LHCN-M2 (cell line): ENCODE measurements around the gene IFNA4. TPM values are rescaled to one million over a fixed set of nuclear protein-coding genes. Genes with fewer than 3 reads are reported as not detected.
"Not testable (repeated sequence)": the region's sequence is repeated elsewhere in the genome, so short reads cannot be mapped to it uniquely, and the experiment has no call there.

Experiments used
- DNase-seq: peaks from one replicate; pipeline ENCODE4 v3.0.0-alpha.2; 2012; ENCODE audit warnings: low read depth
- total RNA-seq: library from RNA; depleted of rRNA; stranded (reverse); fragments of >200 nt; gene quantifications from 2 replicates; pipeline ENCODE4 v1.2.3, GENCODE V29; 2014; rRNA removed

Gene IFNA4
- total RNA-seq, 1 experiment from 2014 or later, result not detected

GRCh38 chr9:21166560-21166959 lies 20.8 kb downstream of the IFNA4 start, which contains the start of gene IFNA21:
Gene IFNA21, minus strand, starts transcription at chr9:21166660. Its CDS starts 48 bp downstream, at chr9:21166612.
- not testable (repeated sequence) for DNase-seq

GRCh38 chr9:21165516-21165915 lies 21.9 kb downstream of the IFNA4 start:
- DNase-seq, result no peak

GRCh38 chr9:21160178-21160577 lies 27.2 kb downstream of the IFNA4 start:
- DNase-seq, result peak; percentile 59

DNA sequence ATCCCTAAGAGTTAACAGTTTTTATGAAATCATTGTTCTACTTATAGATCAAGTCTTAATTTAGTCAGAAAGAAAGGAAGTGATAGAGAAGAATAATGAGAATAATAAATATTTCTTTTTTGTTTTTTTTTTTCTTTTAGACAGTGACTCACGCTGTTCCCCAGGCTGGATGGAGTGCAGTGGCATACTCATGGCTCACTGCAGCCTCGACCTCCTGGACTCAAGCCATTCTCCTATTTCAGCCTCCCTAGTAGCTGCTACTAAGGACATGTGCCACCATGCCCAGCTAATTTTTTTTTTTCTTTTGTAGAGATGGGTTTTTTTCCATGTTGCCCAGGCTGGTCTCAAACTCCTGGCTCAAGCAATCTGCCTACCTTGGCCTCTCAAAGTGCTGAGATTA lies 31.9 kb downstream of the IFNA4 start:
- DNase-seq, result peak; percentile 30

DNA sequence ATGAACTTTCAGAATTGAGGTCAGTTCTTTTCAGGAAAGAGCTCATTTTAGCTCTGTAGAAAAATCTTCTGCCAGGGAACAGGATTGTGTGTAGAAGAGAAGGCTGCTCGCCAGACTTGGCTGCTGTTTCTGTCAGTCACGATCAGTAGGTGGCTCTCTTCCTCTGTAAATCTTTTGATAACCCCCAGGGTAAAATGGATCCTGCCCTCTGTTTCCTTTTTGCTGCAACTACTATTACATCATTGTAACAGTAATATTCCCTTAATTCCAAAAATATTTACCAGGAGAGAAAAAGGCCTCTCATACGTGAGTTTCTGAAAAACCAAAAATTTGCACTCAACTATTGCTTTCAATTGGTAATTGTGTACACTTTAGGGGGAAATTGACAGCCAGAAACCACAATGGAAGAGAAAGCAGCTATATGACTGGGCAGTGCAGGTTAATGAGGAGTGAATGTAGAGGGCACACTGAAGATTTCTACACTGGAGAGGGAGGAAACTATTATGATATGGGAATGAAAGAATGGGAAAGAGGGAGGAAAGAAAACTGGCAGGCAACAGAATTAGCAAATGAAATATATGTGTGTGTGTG lies 33.3 kb downstream of the IFNA4 start:
- DNase-seq, result peak; percentile 73

- DNase-seq, result peak; percentile 56
Measured at GRCh38 chr9:21153336-21154017, 33.9 kb downstream of the IFNA4 start.

DNA sequence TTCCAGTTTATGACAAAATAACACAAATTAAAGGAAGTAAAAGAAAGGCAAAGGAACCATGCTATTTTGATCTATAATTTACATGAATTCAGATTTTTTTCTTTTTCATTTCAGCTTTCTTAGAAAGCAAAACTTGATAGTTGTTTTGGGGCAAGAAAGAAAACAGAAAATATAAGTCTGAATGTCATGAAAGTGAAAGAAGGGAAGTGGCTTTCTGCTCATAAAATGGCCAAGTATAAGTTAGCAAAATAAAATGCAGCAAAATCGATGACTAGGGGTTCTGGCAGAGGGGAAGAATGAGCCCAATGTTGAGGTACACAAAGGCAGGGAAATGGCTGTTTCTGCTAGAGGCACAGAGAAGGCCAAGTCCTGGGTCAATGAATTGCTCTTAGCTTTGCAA lies 42.8 kb downstream of the IFNA4 start:
- DNase-seq, result no peak

DNA sequence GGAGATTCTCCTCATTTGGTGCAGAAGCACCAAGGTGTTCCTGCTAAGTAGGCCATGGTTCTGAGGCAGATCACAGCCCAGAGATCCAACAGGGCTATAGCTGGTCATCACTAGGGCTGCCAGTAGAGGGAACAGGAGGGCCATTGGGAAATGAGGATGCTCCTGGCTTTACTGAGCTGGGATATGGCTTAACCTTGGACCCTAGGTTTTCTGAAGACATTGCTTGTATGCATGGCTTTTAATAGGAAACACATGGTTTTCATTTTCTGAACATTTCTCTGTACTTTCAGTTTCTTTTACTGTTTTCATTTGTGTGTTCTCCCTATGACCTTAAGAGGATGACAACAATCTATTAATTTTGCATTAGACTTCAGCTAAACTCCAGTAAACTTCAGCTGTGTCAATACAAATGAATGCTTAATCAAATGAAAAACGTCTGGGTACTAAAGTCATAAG lies 45.9 kb downstream of the IFNA4 start, which contains the start of gene IFNW1:
Gene IFNW1, minus strand, starts transcription at position 406 of the 456 bp plus-strand sequence. Its CDS starts 262 bp downstream, at position 144.
- no peak for DNase-seq

GRCh38 chr9:21137020-21137419 lies 50.4 kb downstream of the IFNA4 start:
- DNase-seq, result no peak

Other genes starting within 250 kb of the IFNA4 start
- gene HACD4, start 155.9 kb downstream of the IFNA4 start, total RNA-seq, result 0.34 and 0.38 TPM in 2 replicates
- gene IFNB1, start 109.6 kb downstream of the IFNA4 start, total RNA-seq, result not detected in 2 replicates
- gene IFNW1, start 45.8 kb downstream of the IFNA4 start, total RNA-seq, result not detected in 2 replicates
- not detected in 2 replicates for gene IFNA21, start 20.9 kb downstream of the IFNA4 start, total RNA-seq
- not detected in 2 replicates for gene IFNA7, start 14.6 kb upstream of the IFNA4 start, total RNA-seq
- gene IFNA10, start 19.6 kb upstream of the IFNA4 start, total RNA-seq, result not detected in 2 replicates
- gene IFNA16, start 29.7 kb upstream of the IFNA4 start, total RNA-seq, result not detected in 2 replicates
- gene IFNA17, start 40.6 kb upstream of the IFNA4 start, total RNA-seq, result not detected in 2 replicates
- not detected in 2 replicates for gene IFNA14, start 52.4 kb upstream of the IFNA4 start, total RNA-seq
- not detected in 2 replicates for gene IFNA5, start 117.7 kb upstream of the IFNA4 start, total RNA-seq
- gene KLHL9, start 147.8 kb upstream of the IFNA4 start, total RNA-seq, result 35.5 and 39.4 TPM in 2 replicates
- not detected in 2 replicates for gene IFNA6, start 163.3 kb upstream of the IFNA4 start, total RNA-seq
- not detected in 2 replicates for gene IFNA13, start 180.5 kb upstream of the IFNA4 start, total RNA-seq
- not detected in 2 replicates for gene IFNA2, start 197.8 kb upstream of the IFNA4 start, total RNA-seq
- not detected in 2 replicates for gene IFNA8, start 221.5 kb upstream of the IFNA4 start, total RNA-seq